ENCODE results near the gene ASAP3.

Gene ASAP3

GRCh38 chr1:23408797-23409290 is 75.1 kb downstream of the ASAP3 start:
- Histone ChIP-seq H3K4me3 (no peak overlapping the region), H3K9ac (ENCODE audit: insufficient read length) (no peak overlapping the region), H3K36me3 (ENCODE audit: insufficient read depth, low read length) (peaks cover 3% of the 10 kb centered on the region; the same call in 1 of the 2 replicates), H3K9me3 (ENCODE audit: low read depth, low read length) (no peaks in the 10 kb centered on the region), H3K27ac (no peak overlapping the region)
- TF ChIP-seq POLR2AphosphoS5 (IDR thresholded peaks at IDR 0.05; ENCODE audit: borderline replicate concordance, low read depth, low read length) = no peak
- TF ChIP-seq FOXP2 (optimal IDR thresholded peaks at IDR 0.05; ENCODE audit: control extremely low read depth, extremely low read length, insufficient read depth) = no peak
- TF ChIP-seq EZH2 (IDR thresholded peaks at IDR 0.05) = no peak
- DNase-seq (ENCODE audit: low read depth, low spot score) = no peak

GRCh38 chr1:23407016-23407630 is 76.9 kb downstream of the ASAP3 start:
- Histone ChIP-seq H3K36me3 (ENCODE audit: insufficient read depth, low read length) (peaks cover 3% of the 10 kb centered on the region; the same call in 1 of the 2 replicates), H3K27ac (no peak overlapping the region), H3K9me3 (ENCODE audit: low read depth, low read length) (no peaks in the 10 kb centered on the region), H3K4me3 (no peak overlapping the region), H3K9ac (ENCODE audit: insufficient read length) (no peak overlapping the region)
- TF ChIP-seq FOXP2 (optimal IDR thresholded peaks at IDR 0.05; ENCODE audit: control extremely low read depth, extremely low read length, insufficient read depth) (no peak), EZH2 (IDR thresholded peaks at IDR 0.05) (no peak), POLR2AphosphoS5 (IDR thresholded peaks at IDR 0.05; ENCODE audit: borderline replicate concordance, low read depth, low read length) (no peak)
- DNase-seq (ENCODE audit: low read depth, low spot score) = no peak

GRCh38 chr1:23405946-23406345 is 78.0 kb downstream of the ASAP3 start:
- Histone ChIP-seq H3K36me3 (ENCODE audit: insufficient read depth, low read length) (peaks cover 3% of the 10 kb centered on the region; the same call in 1 of the 2 replicates), H3K27ac (no peak overlapping the region), H3K9me3 (ENCODE audit: low read depth, low read length) (no peaks in the 10 kb centered on the region), H3K4me3 (no peak overlapping the region), H3K9ac (ENCODE audit: insufficient read length) (no peak overlapping the region)
- no peak for DNase-seq (ENCODE audit: low read depth, low spot score)
- TF ChIP-seq POLR2AphosphoS5 (IDR thresholded peaks at IDR 0.05; ENCODE audit: borderline replicate concordance, low read depth, low read length) = no peak

- peaks cover 5% of the 10 kb centered on the region; the same call in 1 of the 2 replicates for H3K36me3 ChIP-seq (ENCODE audit: insufficient read depth, low read length)
- peak overlapping the region; percentile 22 for H3K9ac ChIP-seq (ENCODE audit: insufficient read length)
- DNase-seq (ENCODE audit: low read depth, low spot score) = peak; percentile 35
- no peak overlapping the region for H3K4me3 ChIP-seq
- TF ChIP-seq FOXP2 (optimal IDR thresholded peaks at IDR 0.05; ENCODE audit: control extremely low read depth, extremely low read length, insufficient read depth) = peak; percentile 49
- TF ChIP-seq POLR2AphosphoS5 (IDR thresholded peaks at IDR 0.05; ENCODE audit: borderline replicate concordance, low read depth, low read length) = no peak
- TF ChIP-seq EZH2 (IDR thresholded peaks at IDR 0.05) = no peak
- H3K27ac ChIP-seq = no peak overlapping the region
- no peaks in the 10 kb centered on the region for H3K9me3 ChIP-seq (ENCODE audit: low read depth, low read length)
Measured at GRCh38 chr1:23403735-23404486, 80.1 kb downstream of the ASAP3 start.

GRCh38 chr1:23403355-23403734 is 80.6 kb downstream of the ASAP3 start:
- no peak overlapping the region for H3K4me3 ChIP-seq
- no peak for DNase-seq (ENCODE audit: low read depth, low spot score)
- H3K9me3 ChIP-seq (ENCODE audit: low read depth, low read length) = no peaks in the 10 kb centered on the region
- no peak overlapping the region for H3K9ac ChIP-seq (ENCODE audit: insufficient read length)
- TF ChIP-seq POLR2AphosphoS5 (IDR thresholded peaks at IDR 0.05; ENCODE audit: borderline replicate concordance, low read depth, low read length) (no peak), EZH2 (IDR thresholded peaks at IDR 0.05) (no peak), FOXP2 (optimal IDR thresholded peaks at IDR 0.05; ENCODE audit: control extremely low read depth, extremely low read length, insufficient read depth) (no peak)
- H3K27ac ChIP-seq = no peak overlapping the region
- peaks cover 5% of the 10 kb centered on the region; the same call in 1 of the 2 replicates for H3K36me3 ChIP-seq (ENCODE audit: insufficient read depth, low read length)

- Histone ChIP-seq H3K9ac (ENCODE audit: insufficient read length) (no peak overlapping the region), H3K4me3 (no peak overlapping the region)
Measured at GRCh38 chr1:23403038-23403336, 81.0 kb downstream of the ASAP3 start.

GRCh38 chr1:23402286-23403037 is 81.5 kb downstream of the ASAP3 start:
- no peak overlapping the region for H3K27ac ChIP-seq
- H3K9ac ChIP-seq (ENCODE audit: insufficient read length) = no peak overlapping the region
- H3K4me3 ChIP-seq = no peak overlapping the region
- no peak for DNase-seq (ENCODE audit: low read depth, low spot score)
- H3K9me3 ChIP-seq (ENCODE audit: low read depth, low read length) = no peaks in the 10 kb centered on the region
- TF ChIP-seq EZH2 (IDR thresholded peaks at IDR 0.05) (no peak), POLR2AphosphoS5 (IDR thresholded peaks at IDR 0.05; ENCODE audit: borderline replicate concordance, low read depth, low read length) (no peak), FOXP2 (optimal IDR thresholded peaks at IDR 0.05; ENCODE audit: control extremely low read depth, extremely low read length, insufficient read depth) (no peak)
- H3K36me3 ChIP-seq (ENCODE audit: insufficient read depth, low read length) = peaks cover 5% of the 10 kb centered on the region; the same call in 1 of the 2 replicates

More at GRCh38 chr1:23403038-23403336, 81.0 kb downstream of the ASAP3 start:
- Histone ChIP-seq H3K27ac (no peak overlapping the region), H3K9me3 (ENCODE audit: low read depth, low read length) (no peaks in the 10 kb centered on the region), H3K36me3 (ENCODE audit: insufficient read depth, low read length) (peaks cover 5% of the 10 kb centered on the region; the same call in 1 of the 2 replicates)
- DNase-seq (ENCODE audit: low read depth, low spot score) = no peak
- TF ChIP-seq EZH2 (IDR thresholded peaks at IDR 0.05) (no peak), POLR2AphosphoS5 (IDR thresholded peaks at IDR 0.05; ENCODE audit: borderline replicate concordance, low read depth, low read length) (no peak), FOXP2 (optimal IDR thresholded peaks at IDR 0.05; ENCODE audit: control extremely low read depth, extremely low read length, insufficient read depth) (no peak)

- no peak for DNase-seq (ENCODE audit: low read depth, low spot score)
- H3K9ac ChIP-seq (ENCODE audit: insufficient read length) = no peak overlapping the region
- H3K36me3 ChIP-seq (ENCODE audit: insufficient read depth, low read length) = peaks cover 5% of the 10 kb centered on the region; the same call in 1 of the 2 replicates
- H3K4me3 ChIP-seq = no peak overlapping the region
- H3K9me3 ChIP-seq (ENCODE audit: low read depth, low read length) = no peaks in the 10 kb centered on the region
- TF ChIP-seq FOXP2 (optimal IDR thresholded peaks at IDR 0.05; ENCODE audit: control extremely low read depth, extremely low read length, insufficient read depth) (no peak), EZH2 (IDR thresholded peaks at IDR 0.05) (no peak), POLR2AphosphoS5 (IDR thresholded peaks at IDR 0.05; ENCODE audit: borderline replicate concordance, low read depth, low read length) (no peak)
- H3K27ac ChIP-seq = no peak overlapping the region
Measured at GRCh38 chr1:23401313-23401712, 82.7 kb downstream of the ASAP3 start.

Measured in SK-N-MC (cell line).